HG03159 (cell line): ENCODE measurements around the gene IFT27.
"Not testable (repeated sequence)": the region's sequence is repeated elsewhere in the genome, so short reads cannot be mapped to it uniquely, and the experiment has no call there.

ENCODE experiments used
- ATAC-seq: cut with Tn5 transposase; IDR thresholded peaks from one replicate; pipeline ENCODE4 v1.9.1; 2021; ENCODE audit warnings: mild to moderate bottlenecking, moderate library complexity; ENCODE audit not compliant: unreplicated experiment

Gene IFT27

DNA sequence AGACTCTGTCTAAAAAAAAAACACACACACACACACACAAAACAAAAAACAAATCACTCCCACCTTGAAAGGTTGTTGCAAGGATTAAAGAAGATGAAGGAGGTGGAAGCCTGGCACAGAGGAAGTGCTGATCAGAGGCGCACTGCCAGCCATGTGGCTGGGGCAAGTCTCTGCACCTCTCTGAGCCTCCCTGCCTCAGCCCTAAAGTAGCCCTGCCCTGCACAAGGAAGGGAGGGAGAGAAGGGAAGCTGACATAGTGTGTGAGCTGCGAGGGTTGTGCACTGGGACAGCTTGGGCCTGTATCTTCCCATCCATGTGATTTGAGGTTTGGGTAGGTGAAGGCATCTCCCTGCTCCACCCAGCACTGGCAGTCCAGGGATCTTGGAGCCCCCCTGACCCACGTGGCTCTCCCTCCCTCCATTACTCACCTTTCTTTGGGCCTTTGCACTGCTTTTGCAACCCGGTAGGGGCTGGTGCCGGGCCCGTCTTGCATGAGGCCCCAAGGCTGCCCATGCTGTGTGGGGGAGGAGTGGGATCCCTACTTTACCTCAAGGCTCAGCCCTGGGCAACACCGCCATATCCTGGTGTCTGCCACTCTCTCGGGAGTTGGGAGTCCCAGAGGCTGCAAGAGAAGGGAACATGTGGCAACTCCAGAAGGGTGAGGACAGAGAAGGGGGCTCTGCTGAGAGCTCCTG lies 30.5 kb downstream of the IFT27 start:
- ATAC-seq = no peak

DNA sequence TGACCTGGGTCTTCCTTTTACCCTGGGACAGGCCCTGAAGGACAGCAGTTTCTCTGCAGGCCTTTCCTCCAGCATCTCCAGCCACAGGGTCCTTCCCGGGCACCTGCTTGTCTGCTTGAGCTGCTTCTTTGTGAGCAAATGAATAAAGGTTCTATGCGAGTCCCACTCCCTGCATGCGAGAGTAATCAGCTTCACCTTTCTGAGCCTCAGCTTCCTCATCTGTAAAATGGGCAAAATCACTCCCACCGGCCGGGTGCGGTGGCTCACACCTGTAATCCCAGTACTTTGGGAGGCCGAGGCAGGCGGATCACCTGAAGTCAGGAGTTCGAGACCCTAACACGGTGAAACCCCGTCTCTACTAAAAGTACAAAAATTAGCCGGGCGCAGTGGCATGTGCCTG lies 31.1 kb downstream of the IFT27 start:
- no peak for ATAC-seq

DNA sequence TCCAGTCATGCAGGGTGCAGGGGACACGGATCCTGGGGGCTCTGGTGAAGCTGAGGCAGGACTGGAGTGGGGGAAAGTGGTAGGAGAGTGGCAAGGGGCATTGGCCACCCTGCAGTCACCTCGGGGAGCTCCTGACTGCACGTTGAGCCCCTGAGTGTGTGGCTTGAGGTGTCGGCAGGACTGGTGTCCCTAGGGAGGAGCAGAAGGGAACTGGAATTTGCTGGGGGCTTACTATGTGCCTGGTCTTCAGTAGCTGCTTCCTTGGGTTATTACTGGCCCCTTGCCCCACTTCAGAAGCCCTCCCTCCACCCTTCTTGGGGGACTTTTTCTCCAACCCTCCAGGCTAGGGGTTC lies 31.5 kb downstream of the IFT27 start:
- ATAC-seq = no peak

DNA sequence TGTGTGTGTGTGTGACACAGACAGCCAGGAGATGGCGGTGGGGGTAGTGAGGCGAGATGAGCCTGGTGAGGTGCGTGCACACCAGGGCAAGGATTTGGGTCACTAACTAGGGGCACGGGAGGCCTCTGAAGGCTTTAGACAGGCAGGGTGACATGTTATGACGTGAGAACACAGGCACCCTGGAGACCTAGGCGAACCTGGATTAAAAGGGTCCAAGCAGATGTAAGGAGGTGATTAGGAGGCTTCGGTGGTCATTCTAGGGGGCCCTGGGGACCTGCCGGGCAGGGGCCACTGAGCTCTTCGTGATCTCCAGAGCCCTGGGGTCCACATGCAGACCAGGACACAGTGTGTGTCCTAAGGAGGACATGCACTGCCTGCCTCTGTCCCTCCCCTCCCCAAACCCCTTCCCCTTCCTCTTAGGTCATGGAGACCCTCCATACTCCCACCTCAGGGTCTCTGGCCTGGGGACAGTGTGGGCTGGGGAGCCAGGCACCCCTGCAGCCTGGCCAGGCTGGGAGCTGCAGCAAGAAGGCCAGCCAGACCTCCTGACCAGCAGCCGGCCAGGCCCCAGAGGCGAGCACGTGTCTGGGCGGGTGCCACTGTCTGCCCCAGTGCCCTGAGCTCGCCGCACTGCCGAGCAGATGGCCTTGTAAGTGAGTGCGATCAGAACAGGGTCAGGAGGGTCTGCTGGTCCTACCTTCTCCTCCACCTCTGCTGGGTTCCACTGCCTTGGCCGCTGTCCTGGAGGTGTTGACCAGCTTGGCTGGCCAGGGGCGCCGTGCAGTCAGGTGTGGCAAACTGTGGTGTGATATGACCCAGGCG lies 32.1 kb downstream of the IFT27 start:
- no peak for ATAC-seq

DNA sequence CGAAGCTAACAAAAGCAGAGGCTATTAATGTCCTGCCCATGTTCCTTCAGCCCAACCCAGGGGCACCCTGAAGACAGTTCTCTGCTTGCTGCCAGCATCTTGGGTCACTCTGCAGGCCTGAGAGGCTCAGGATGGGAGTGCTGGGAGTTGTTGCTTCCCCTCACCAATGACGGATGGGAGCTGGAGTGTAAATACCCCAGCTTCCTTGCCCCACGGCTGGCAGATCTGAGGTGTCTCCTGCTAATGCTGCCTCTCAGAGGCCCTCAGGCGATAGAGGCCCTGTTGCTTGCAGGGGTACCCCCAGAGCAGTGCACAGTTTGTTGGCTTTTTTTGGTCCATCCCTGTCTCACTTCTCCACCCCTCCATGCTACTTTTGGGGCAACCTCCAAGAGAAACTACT lies 32.9 kb downstream of the IFT27 start:
- no peak for ATAC-seq

DNA sequence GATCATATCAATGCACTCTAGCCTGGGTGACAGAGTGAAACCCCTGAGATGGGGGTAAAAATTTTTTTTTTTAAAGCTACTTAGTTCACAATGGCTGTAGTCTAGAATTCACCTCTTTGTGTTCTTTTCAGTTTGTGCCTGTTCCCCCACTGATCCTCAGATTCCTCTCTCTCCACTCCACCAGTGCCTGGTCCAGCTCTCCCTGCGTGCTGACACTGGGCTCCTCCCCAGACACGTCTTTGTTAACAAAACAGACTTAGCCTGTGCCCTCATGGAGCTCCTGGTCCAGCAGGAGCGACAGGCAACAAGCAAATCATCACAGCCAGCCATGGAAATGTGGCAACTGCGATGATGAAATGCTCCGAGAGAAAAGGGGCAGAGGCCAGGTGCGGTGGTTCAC lies 34.0 kb downstream of the IFT27 start:
- ATAC-seq = no peak

DNA sequence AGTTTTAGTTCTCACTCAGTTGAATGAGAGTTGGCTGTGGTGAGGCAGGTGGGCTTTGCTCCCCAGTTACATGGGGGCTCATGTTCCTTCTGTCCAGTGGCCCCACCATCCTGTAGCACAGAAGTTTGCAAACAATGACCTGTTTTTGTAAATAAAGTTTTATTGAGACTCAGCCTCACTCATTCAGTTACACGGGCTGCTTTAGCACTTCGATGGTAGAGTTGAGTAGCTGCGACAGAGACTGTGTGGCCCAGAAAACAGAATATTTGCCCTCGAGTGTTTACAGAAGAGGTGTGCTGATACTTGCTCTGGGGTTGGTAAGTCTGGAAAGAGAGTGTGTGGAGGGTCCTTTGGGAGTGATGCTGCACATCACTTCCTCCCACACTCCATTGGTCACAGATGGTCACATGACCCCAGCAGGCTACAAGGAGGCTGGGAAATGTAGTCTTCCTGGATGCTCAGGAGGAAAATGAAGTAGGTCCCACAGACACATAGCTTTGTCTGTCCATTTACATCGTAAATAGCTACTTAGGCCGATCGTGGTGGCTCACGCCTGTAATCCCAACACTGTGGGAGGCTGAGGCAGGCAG lies 34.6 kb downstream of the IFT27 start:
- no peak for ATAC-seq

DNA sequence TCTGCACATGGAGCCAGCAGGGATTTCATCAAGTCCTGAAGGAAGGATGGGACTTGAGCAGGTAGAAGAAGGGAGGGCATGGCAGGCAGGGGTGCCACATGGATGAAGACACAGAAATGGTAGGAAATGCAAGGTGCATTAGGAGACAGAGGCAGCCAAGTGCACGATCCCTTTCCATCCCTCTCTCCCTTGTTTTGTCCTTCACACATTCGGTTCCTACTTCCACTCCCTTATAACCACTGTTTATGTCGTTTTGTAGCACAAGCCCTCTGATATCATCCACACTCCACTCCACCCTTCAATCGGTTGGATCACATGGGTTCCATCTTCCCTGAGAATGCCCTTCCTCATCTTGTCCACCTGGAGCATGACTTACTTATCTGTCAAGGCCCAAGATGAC lies 35.2 kb downstream of the IFT27 start:
- no peak for ATAC-seq

DNA sequence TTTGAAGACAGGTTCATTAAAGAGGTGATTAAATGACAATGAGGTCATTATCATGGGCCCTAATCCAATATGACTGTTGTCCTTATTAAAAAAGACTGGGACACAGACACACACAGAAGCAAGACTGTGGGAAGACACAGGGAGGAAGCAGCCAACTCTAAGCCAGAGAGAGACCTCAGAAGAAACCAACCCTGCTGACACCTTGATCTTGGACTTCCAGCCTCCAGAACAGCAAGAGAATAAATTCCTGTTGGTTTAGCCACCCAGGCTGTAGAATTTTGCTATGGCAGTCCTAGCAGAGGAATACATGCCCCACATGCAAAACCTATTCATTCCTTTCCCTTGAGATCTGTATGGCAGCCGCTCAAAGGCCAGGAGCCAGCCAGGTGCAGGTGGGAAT lies 36.7 kb downstream of the IFT27 start:
- ATAC-seq = no peak

DNA sequence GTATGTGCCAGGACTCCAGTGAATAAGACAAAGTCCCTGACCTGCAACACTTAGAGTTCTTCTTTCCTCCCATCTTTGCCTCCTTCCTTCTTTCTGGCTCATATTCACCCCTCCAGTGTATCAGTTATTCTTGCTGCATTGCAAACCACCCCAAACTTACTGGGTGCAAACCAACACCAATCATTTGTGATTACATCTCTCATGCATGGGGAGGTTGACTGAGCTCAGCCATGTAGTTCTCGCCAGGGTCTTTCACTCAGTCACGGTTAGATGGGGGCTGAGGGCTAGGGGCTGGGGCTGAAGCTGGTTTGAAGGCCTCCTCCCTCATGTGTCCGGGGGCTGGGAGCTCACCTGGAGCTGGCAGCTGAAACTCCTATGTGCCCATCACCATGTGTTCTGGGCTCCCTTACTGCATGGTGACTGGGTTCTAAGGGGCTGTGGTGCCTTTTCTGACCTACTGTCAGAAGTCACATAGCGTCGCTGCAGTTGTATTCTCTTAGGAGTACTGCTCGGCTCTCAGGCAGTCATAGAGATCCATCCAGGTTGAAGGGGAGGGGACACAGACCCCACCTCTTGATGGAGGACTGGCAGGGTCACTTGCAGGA lies 37.4 kb downstream of the IFT27 start:
- ATAC-seq = no peak

DNA sequence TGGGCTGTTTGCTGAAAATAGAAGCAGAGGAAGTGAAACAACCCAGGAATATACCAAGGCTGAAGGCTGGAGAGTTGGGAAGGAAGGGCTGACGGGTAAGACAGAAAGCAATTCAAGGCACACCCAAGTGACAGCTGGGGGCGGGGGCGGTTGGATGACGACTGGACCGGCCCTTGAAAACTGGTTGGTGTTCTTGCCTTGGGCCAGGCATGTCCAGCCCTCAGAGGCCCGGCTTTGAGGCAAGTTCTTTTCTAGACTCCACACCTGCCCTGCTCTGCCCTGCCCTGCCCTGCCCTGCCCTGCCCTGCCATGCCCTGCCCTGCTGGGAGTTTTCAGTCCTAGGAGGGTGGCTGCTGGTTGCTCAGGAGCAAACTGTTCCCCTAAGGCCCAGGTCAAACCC lies 38.1 kb downstream of the IFT27 start:
- no peak for ATAC-seq

DNA sequence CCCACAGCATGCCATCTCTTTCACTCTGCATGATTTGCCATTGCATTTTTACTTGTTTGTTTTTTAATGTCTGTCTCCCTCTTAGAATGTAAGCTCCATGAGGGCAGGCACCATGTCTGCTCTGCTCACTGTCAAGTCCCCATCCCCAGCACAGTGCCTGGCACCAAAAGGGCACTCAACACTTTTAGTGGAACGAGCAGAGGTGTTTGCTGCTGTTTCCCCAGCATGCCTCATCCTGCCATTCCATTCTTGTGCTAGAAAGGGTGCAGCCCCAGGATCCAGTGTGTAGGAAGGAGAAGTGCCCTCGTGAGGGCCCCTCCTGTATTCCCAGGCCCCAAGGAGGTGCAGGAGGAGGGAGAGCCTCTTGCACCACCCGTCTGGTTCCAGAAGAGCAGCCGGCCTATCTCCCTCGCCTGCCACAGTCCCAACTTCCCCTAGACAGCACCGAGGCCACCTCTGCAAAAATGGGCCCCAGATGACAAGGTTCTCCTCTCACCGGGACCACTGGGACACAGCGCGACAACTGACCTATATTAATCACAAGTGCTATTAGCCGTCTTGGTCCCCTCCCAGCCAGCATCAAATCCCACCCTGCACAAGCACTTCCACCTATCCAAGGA lies 39.1 kb downstream of the IFT27 start:
- ATAC-seq = no peak

DNA sequence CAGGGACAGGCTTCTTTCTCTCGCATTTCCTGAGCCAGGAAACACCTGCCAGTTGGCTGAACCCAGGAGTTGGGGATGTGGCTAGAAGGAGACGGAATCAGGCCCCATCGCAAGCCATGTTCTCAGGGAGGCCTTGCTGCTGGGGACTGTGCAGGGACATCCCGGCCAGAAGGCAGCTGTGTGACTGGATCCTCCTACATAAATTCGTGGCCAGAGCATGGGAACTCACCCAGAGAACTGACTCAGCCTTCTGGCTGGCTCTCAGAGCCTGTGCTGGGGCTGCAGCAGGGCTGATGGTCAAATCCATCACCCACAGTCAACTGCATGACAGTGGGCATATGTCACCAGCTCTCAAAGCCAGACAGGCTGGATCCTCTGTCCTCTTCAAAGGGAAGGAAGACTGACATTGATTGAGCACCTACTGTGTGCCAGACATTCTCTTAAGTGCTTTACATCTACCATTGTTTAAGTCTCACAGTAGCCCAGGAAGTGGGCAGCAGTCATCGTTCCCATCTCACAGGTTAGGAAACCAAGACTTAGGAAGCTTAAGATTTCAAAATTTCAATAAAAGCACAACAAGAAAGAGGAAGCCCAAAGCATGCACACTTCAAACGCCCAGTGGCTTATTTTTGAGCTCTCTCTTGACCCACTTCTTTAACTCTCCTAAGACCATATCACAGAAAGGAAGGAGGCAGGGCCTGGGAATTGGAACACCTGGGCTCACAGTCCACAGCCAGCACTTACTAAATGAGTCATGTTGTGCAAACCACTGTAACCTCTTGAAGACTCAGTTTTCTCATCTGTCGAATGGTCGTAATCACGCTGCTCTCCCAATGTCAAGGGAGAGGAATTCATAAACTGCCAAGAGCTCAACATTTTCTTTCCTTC lies 41.5 kb downstream of the IFT27 start:
- no peak for ATAC-seq

DNA sequence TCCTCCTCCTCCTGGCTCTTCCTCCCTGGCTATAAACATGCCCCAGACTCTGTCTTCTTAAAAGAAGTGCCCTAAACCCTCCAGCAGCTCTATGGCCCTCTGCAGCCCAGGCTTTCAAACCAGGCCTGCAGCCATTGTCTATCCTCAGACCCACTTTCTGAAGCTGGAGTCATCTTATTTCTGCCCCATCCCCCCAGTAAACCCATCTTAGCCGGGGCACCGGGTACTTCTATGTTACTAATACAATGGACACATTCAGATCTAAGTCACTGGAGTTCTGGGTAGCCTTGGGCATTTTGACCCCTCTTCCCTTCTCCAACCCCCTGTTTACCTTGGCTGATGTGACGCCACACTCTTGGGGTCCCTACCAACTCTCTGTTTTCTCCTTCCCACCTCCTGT lies 42.6 kb downstream of the IFT27 start:
- ATAC-seq = no peak

DNA sequence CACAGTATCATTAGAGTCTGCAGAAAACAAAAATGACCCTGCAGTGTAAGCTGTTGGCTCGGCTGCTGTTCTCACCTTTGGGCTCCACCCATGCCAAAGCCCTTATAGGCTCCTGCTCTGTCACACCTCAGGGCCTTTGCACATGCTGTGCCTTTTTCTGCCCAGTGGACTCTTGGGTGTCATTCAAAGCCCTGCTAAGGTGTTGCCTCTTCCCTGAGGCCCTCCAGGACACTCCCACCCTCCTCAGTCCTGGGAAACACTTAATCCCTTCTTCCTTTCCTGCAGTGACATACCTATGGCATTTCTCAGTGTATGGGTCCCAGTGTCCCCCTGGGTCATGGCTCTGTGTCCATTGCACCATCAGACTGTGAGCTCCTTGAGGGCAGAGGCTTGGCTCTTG lies 43.3 kb downstream of the IFT27 start:
- no peak for ATAC-seq

DNA sequence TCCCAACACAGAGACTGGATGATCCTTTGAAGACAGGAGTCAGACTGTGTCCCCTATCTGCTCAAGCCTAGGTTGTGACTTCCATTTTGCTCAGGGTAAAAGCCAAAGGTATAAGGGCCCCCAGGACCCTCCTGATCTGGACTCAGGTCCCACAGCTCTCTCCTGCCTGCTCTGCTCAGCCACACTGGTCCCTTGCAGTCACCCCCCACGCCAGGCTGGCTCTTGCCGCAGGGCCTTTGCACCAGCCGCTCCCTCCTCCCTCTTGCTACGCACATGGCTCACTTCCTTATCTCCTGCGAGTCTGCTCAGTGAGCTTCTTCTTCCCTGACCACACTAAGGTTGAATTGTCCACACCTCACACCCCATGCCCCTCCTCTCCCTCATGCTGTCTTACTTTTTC lies 44.0 kb downstream of the IFT27 start:
- ATAC-seq = no peak

DNA sequence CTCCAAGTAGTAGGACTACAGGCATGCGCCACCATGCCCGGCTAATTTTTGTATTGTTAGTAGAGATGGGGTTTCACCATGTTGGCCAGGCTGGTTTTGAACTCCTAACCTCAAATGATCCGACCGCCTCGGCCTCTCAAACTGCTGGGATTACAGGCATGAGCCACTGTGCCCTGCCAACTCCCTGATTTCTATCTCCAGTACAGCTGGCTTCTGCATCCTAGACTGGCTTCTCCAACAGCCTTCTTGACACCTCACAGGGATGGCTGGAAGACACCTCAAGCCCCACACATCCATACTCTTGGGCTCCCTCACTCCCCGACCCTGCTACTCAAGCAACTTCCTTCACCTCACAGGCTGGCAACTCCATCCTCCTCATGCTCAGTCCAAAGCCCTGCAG lies 44.6 kb downstream of the IFT27 start:
- not testable (repeated sequence) for ATAC-seq

DNA sequence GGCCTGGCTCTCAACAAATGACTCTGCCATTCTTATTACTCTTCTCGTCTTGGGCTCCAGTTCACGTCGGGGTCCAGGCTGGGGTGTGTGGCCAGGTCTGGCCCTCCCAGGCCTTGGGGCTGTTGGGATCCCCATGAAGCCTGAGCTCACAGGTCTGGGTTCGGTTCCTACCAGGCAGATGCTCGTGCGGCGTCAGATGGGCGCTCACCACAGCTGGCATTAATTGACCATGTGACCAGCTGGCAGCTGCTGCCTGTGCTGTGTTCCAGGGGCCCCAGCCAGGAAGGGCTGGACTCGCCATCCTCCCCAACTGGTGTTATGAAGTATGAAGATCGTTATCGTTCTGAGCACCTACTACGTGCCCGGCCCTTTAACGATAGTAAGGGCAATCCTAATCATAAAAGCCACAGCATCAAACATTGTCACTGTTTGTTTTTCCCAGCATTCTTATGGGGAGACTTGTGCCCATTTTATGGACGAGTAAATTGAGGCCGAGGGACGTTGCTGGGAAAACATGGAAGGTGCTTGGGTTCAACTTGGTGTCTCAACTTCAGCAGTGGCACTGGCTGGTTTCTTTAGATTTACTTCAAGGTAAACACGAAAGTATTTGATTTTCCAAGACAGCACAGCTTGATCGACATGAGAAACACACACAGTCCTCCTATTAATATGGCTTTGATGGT lies 45.6 kb downstream of the IFT27 start:
- ATAC-seq = no peak

DNA sequence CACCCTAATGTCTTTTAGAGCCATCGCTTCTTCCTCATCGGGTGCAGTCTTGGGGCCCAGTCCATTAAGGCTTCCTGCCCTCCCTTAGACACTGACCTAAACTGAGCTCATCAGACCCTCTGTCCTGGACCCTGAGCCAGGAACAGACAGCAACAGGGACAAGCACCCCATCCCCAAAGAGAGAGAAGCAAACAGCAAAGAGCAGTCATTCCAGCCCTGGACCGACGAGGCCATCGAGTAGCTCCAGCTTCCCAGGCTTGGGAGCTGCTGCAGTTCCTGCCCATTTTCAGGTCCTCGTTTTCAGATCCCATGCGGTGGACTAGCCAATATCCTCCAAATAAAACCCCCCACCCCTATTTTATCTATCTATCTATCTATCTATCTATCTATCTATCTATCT lies 46.6 kb downstream of the IFT27 start:
- no peak for ATAC-seq

DNA sequence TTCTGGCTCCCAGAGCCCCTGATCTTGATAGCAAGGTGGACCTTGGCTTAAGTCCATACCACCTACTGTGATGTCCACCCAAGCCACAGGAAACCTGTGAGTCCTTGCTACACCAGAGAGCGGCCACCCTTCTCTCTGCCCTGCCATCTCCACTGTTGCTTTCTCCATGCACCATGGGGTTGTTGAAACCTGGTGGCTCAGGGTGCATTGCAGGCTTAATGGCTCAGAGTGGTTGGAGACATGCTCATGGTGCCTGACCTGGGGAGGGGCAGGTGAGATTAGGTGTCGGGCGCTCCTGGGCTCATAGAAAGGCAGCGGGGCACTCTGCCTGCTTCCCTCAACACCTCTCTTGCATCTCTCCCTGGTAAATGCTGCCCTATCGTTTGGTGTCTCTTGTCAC lies 47.4 kb downstream of the IFT27 start:
- ATAC-seq = no peak
